K562 (cell line): ENCODE results near the gene ACSF2.

Source experiments
- CEBPZ ChIP-seq: fragments of 150-350 bp; IDR thresholded peaks from 2 replicates; pipeline ENCODE4 v1.6.1; 2014; ENCODE audit warnings: low read depth, mild to moderate bottlenecking, low read length, borderline replicate concordance
- CHD4 ChIP-seq: fragments of 200-600 bp; sonication (generic); IDR thresholded peaks from 3 replicates; pipeline ENCODE4 v1.6.1; 2012; ENCODE audit warnings: low read depth, mild to moderate bottlenecking, mixed read lengths, low read length, inconsistent platforms; ENCODE audit not compliant: insufficient read depth, insufficient replicate concordance, poor library complexity, severe bottlenecking
- CTCF ChIP-seq, 3 experiments: IDR thresholded peaks in 2 of 3; conservative IDR thresholded peaks in 1 of 3; 2 replicates each; pipeline ENCODE4 v1.5.1; 2011 to 2012; ENCODE audit warnings: low read length in 3 of 3, mild to moderate bottlenecking in 3 of 3, control low read depth in 2 of 3, improper control_type of control experiment in 1 of 3, inconsistent platforms in 1 of 3, low read depth in 1 of 3, mixed read lengths in 1 of 3, moderate library complexity in 1 of 3; ENCODE audit not compliant: insufficient read depth in 2 of 3
- FOXA1 ChIP-seq: fragments of 450-650 bp; IDR thresholded peaks from 2 replicates; pipeline ENCODE4 v1.6.1; 2016; ENCODE audit warnings: mild to moderate bottlenecking, borderline replicate concordance
- RCOR1 ChIP-seq, 2 experiments: IDR thresholded peaks; 2 replicates each; pipeline ENCODE4 v1.6.1; 2012; ENCODE audit warnings: low read depth in 2 of 2, low read length in 2 of 2, borderline replicate concordance in 1 of 2, improper control_type of control experiment in 1 of 2
- RUNX1 ChIP-seq: sonication (generic); IDR thresholded peaks from 2 replicates; pipeline ENCODE4 v1.6.1; 2016; ENCODE audit warnings: antibody characterized with exemption, low read depth
- SNIP1 ChIP-seq: fragments of 450-650 bp; IDR thresholded peaks from 2 replicates; pipeline ENCODE4 v1.7.1; 2017; ENCODE audit warnings: low read depth, mild to moderate bottlenecking
- ZBTB17 ChIP-seq: fragments of 450-650 bp; formaldehyde crosslinking; IDR thresholded peaks from 2 replicates; pipeline ENCODE4 v1.4.0; 2020; ENCODE audit warnings: mild to moderate bottlenecking
- ZNF830 ChIP-seq: fragments of 250-450 bp; sonication (Bioruptor Pico); IDR thresholded peaks from 2 replicates; pipeline ENCODE4 v1.5.0; 2021; ENCODE audit warnings: mild to moderate bottlenecking
- TF ChIP-seq, protein P1 (sequence below): sonication (generic); formaldehyde crosslinking; IDR thresholded peaks from 2 replicates; pipeline ENCODE4 v1.8.0; 2022; ENCODE audit warnings: mild to moderate bottlenecking, missing genetic modification reagents

DNA sequence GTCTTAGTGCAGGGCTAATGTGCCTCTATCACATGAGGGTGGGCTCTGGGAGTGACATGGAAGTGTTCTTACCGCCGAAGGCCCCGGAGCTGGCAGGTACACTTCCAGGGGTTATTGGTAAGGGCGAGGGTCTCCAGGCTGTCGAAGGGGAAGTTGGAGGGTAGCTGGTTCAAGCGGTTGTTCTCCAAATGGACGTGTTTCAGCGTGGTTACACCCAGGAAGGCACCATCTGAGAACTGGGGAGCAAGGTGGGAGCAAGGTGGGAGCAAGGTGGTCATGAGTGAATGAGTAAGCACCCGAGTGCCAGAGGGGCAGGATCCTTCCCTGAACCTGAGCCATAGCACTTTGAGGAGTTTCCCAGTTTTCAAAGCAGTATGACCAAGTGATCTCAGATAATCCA, 39.6 kb downstream of the ACSF2 start:
- TF ChIP-seq CTCF (IDR thresholded peaks at IDR 0.05 in 2 of 3, conservative IDR thresholded peaks at IDR 0.05 in 1 of 3; ENCODE audit: insufficient read depth in 2 of 3, low read depth in 1 of 3, low read length in 3 of 3) (no peak), SNIP1 (no peak), FOXA1 (no peak), RUNX1 (no peak), CHD4 (no peak), RCOR1 (IDR thresholded peaks at IDR 0.05; ENCODE audit: borderline replicate concordance in 1 of 2, low read depth in 2 of 2, low read length in 2 of 2) (no peak), ZNF830 (no peak), CEBPZ (no peak), ZBTB17 (CRISPR knock-in tag) (no peak)
- TF ChIP-seq, protein P1, sequence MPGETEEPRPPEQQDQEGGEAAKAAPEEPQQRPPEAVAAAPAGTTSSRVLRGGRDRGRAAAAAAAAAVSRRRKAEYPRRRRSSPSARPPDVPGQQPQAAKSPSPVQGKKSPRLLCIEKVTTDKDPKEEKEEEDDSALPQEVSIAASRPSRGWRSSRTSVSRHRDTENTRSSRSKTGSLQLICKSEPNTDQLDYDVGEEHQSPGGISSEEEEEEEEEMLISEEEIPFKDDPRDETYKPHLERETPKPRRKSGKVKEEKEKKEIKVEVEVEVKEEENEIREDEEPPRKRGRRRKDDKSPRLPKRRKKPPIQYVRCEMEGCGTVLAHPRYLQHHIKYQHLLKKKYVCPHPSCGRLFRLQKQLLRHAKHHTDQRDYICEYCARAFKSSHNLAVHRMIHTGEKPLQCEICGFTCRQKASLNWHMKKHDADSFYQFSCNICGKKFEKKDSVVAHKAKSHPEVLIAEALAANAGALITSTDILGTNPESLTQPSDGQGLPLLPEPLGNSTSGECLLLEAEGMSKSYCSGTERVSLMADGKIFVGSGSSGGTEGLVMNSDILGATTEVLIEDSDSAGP (CRISPR knock-in tag): no peak
